Measurements from ENCODE around the gene OTUB2.

GRCh38 chr14:94016446-94016976 is 9.6 kb upstream of the OTUB2 start:
- no peak for TF ChIP-seq CTCF (IDR thresholded peaks at IDR 0.05 in 4 of 5, conservative IDR thresholded peaks at IDR 0.05 in 1 of 5)
- TF ChIP-seq POLR2A (IDR thresholded peaks at IDR 0.05) = no peak
